Psoas muscle (tissue), 8 donors: Measurements from ENCODE around the gene COL3A1. TPM values are rescaled to one million over a fixed set of nuclear protein-coding genes. Genes with fewer than 3 reads are reported as not detected.

Experiments
- ATAC-seq, 4 donors: fragments of 200-7000 bp; cut with Tn5 transposase; one replicate each; pipeline ENCODE4 v1.9.1; 2020; ENCODE audit warnings: moderate library complexity in 3 of 4, mild to moderate bottlenecking in 2 of 4
- DNase-seq, 2 donors: peaks; one replicate each; pipeline ENCODE4 v3.0.0-alpha.2; 2020
- H3K27ac ChIP-seq: fragments of 200-600 bp; one replicate; pipeline ENCODE4 v1.8.0; 2022
- H3K27me3 ChIP-seq, 3 donors: fragments of 200-600 bp in 1 of 3; one replicate each; pipeline versions ENCODE4 v1.6.1 to v1.8.0; 2013 to 2022; ENCODE audit warnings: low read length in 2 of 3, mild to moderate bottlenecking in 2 of 3, moderate library complexity in 1 of 3; ENCODE audit not compliant: insufficient read depth in 3 of 3
- H3K36me3 ChIP-seq, 2 donors: fragments of 200-600 bp in 1 of 2; one replicate each; pipeline versions ENCODE4 v1.6.1 to v1.8.0; 2013 to 2022; ENCODE audit warnings: low read depth in 1 of 2, mild to moderate bottlenecking in 1 of 2, moderate library complexity in 1 of 2; ENCODE audit not compliant: insufficient read depth in 1 of 2
- H3K4me1 ChIP-seq: fragments of 200-600 bp; one replicate; pipeline ENCODE4 v1.8.0; 2022
- H3K4me3 ChIP-seq: fragments of 200-600 bp; one replicate; pipeline ENCODE4 v1.8.0; 2022; ENCODE audit warnings: mild to moderate bottlenecking
- H3K9me3 ChIP-seq: fragments of 200-600 bp; one replicate; pipeline ENCODE4 v1.8.0; 2022
- CTCF ChIP-seq: fragments of 200-600 bp; IDR thresholded peaks from one replicate; pipeline ENCODE4 v1.8.0; 2022; ENCODE audit warnings: antibody characterized with exemption
- WGBS, 3 donors: extraction: QIAGEN DNeasy Blood & Tissue Kit; methylation state at CpG; one replicate each; pipeline versions ENCODE4 v1.1.6 to v1.1.7; 2013; 5-methylcytosine and 5-hydroxymethylcytosine counted together
- intact Hi-C, 2 donors: fragments of 100-400 bp; cut with DNase I; formaldehyde crosslinking; loops; one replicate each; pipeline versions ENCODE4 v1.11.0 to v1.14.2; 2022
- polyA plus RNA-seq, 3 donors: library from polyadenylated mRNA; stranded (reverse); fragments of 200-250 nt; gene quantifications; one replicate each; pipeline ENCODE4 v1.2.3, GENCODE V29; 2013
- total RNA-seq, 4 donors: library from RNA; stranded (reverse); fragmentation: NEBNext Ultra II Directional in 2 of 4; extraction: Animal tissue kit (Norgen Biotek cat#: 25700) in 2 of 4; gene quantifications; one replicate each; pipeline versions ENCODE4 v1.2.1 to v1.2.4, GENCODE V29; 2021 to 2023
- donor health status: healthy with polysubstance abuse.
- donor health status: DM: no; HTN: no; CAD: no; lungs with moderate emphysema.
- donor health status: Bipolar disorder and iron deficiency.
- donor health status: healthy.
- donor health status: DM: yes; HTN: yes; CAD: no.
- donor health status: DM: no; HTN: no; CAD: no.
- donor health status: DM: no; HTN: no; CAD: no.
- donor health status: DM: yes; HTN: yes; CAD: no.

COL3A1 gene
- total and polyA plus RNA-seq, 7 donors = 9.4 to 73.1 (median 19.8) TPM

DNA sequence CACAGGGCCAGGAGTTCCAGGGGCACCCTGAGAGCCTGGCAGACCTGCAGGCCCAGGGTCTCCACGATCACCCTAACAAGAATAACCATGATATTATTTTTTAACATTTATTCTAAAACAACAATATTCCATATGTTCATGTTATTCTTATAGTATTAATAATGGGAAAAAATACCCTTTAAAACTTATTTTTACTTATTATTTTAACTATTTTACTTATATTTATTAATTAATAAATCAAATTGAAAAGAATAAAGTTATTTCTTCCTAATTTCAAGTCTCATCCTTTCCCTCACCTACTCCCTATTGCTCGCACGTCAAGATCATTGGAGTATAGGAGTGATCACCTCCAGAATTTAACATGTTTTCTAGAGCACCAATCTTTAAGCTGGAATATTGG, 71.7 kb downstream of the COL3A1 start:
- no peak for TF ChIP-seq CTCF

GRCh38 chr2:189046320-189046719, 72.1 kb downstream of the COL3A1 start:
- no peaks in the 10 kb centered on the region for H3K27me3 ChIP-seq
- H3K4me1 ChIP-seq = no peaks in the 10 kb centered on the region
- no peak for DNase-seq
- no peak overlapping the region for H3K4me3 ChIP-seq
- no peaks in the 10 kb centered on the region for H3K9me3 ChIP-seq
- intact Hi-C loops = no loop called here
- no peak for TF ChIP-seq CTCF
- peaks cover 0 to 48% of the 10 kb centered on the region in 2 donors for H3K36me3 ChIP-seq
- no peak overlapping the region for H3K27ac ChIP-seq
- 85 to 94% (median 89%) methylated on average over 2 of the region's 2 CpGs for WGBS, 3 donors
- ATAC-seq = no peak

More for the DNA sequence above, 71.7 kb downstream of the COL3A1 start:
- Histone ChIP-seq H3K4me1 (no peaks in the 10 kb centered on the region), H3K27me3 (no peaks in the 10 kb centered on the region), H3K4me3 (no peak overlapping the region), H3K27ac (no peak overlapping the region), H3K9me3 (no peaks in the 10 kb centered on the region), H3K36me3 (peaks cover 0 to 48% of the 10 kb centered on the region in 2 donors)
- DNase-seq (no peak), ATAC-seq (no peak)
- WGBS, 3 donors = 89 to 96% (median 91%) methylated on average over 3 of the region's 3 CpGs
- intact Hi-C loops = no loop called here

- intact Hi-C loops = no loop called here
- ATAC-seq (no peak), DNase-seq (no peak)
- Histone ChIP-seq H3K4me3 (no peak overlapping the region), H3K4me1 (no peaks in the 10 kb centered on the region), H3K27ac (no peak overlapping the region), H3K36me3 (peaks cover 0 to 44% of the 10 kb centered on the region in 2 donors), H3K9me3 (no peaks in the 10 kb centered on the region), H3K27me3 (no peaks in the 10 kb centered on the region)
- WGBS, 3 donors = 95 to 96% (median 96%) methylated on average over 4 of the region's 4 CpGs
- TF ChIP-seq CTCF = no peak
Measured at GRCh38 chr2:189047171-189047888, 73.2 kb downstream of the COL3A1 start.

- ATAC-seq = no peak
- H3K27ac ChIP-seq = no peak overlapping the region
- intact Hi-C loops = no loop called here
- no peak for TF ChIP-seq CTCF
- no peaks in the 10 kb centered on the region for H3K27me3 ChIP-seq
- no peak overlapping the region for H3K4me3 ChIP-seq
- no peaks in the 10 kb centered on the region for H3K9me3 ChIP-seq
- WGBS, 3 donors = 83 to 93% (median 89%) methylated on average over 3 of the region's 3 CpGs
- no peaks in the 10 kb centered on the region for H3K4me1 ChIP-seq
- DNase-seq = no peak
- peaks cover 0 to 44% of the 10 kb centered on the region in 2 donors for H3K36me3 ChIP-seq
Measured at GRCh38 chr2:189048189-189048588, 74.0 kb downstream of the COL3A1 start.

- WGBS, 3 donors = 90 to 97% (median 93%) methylated on average over 1 of the region's 1 CpG
- no peak for ATAC-seq
- no peaks in the 10 kb centered on the region for H3K4me1 ChIP-seq
- TF ChIP-seq CTCF = no peak
- no peaks in the 10 kb centered on the region for H3K27me3 ChIP-seq
- intact Hi-C loops = no loop called here
- H3K36me3 ChIP-seq = peaks cover 0 to 44% of the 10 kb centered on the region in 2 donors
- no peaks in the 10 kb centered on the region for H3K9me3 ChIP-seq
- H3K27ac ChIP-seq = no peak overlapping the region
- H3K4me3 ChIP-seq = no peak overlapping the region
- DNase-seq = no peak
Measured at GRCh38 chr2:189049709-189050164, 75.6 kb downstream of the COL3A1 start.
